ENCODE data around the gene HRH1.

GRCh38 chr3:11290743-11291680 lies 136.7 kb downstream of the HRH1 start:
- TF ChIP-seq BHLHE40 (IDR thresholded peaks at IDR 0.05; ENCODE audit: borderline replicate concordance): no peak
- TF ChIP-seq SUZ12 (IDR thresholded peaks at IDR 0.05): no peak
- TF ChIP-seq NFRKB (IDR thresholded peaks at IDR 0.05): no peak
- no peak for TF ChIP-seq FOXK2 (IDR thresholded peaks at IDR 0.05)
- no peak for TF ChIP-seq HDGF (IDR thresholded peaks at IDR 0.05; ENCODE audit: borderline replicate concordance)
- TF ChIP-seq ARNT (IDR thresholded peaks at IDR 0.05): no peak
- no peak for TF ChIP-seq ELF4 (IDR thresholded peaks at IDR 0.05)

Data from HEK293T (cell line).